ENCODE measurements around the gene NTRK3. TPM values are rescaled to one million over a fixed set of nuclear protein-coding genes. Genes with fewer than 3 reads are reported as not detected.

NTRK3 gene
- total RNA-seq, 1 donor from 2014 or later: not detected

GRCh38 chr15:88299497-88299896 lies 43.0 kb upstream of the NTRK3 start:
- DNase-seq (ENCODE audit: low read depth): no peak
- TF ChIP-seq CTCF (conservative IDR thresholded peaks at IDR 0.05; ENCODE audit: low read depth, low read length): no peak

DNA sequence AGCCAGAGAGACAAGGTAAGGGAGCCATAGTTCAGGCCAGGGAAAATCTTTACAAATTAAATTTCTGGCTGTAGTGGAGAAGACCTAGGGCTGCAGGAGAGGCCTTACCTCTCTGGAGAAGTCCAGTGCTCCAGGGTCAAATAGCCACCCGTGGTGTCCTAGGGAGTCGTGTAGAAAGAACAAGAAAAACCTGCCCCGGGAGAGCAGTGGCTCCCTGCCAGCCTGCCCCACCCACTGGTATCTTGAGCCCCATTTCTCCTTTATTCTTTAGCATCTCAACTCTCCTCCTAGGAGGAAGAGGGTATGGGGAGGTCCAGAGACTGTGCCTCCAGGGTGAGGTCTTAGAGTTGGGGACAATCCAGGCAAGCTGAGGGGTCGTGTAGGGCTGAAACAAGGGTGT lies 32.1 kb upstream of the NTRK3 start:
- TF ChIP-seq CTCF (conservative IDR thresholded peaks at IDR 0.05; ENCODE audit: low read depth, low read length): no peak
- DNase-seq (ENCODE audit: low read depth): no peak

More at GRCh38 chr15:88299497-88299896, 43.0 kb upstream of the NTRK3 start:
- no peak overlapping the region for H3K4me3 ChIP-seq (ENCODE audit: low read depth, low read length)

GRCh38 chr15:88288206-88288605 lies 31.7 kb upstream of the NTRK3 start:
- H3K4me3 ChIP-seq (ENCODE audit: low read depth, low read length): no peak overlapping the region
- no peak for DNase-seq (ENCODE audit: low read depth)
- TF ChIP-seq CTCF (conservative IDR thresholded peaks at IDR 0.05; ENCODE audit: low read depth, low read length): no peak

More for the DNA sequence above, 32.1 kb upstream of the NTRK3 start:
- no peak overlapping the region for H3K4me3 ChIP-seq (ENCODE audit: low read depth, low read length)

GRCh38 chr15:88284318-88284998 lies 27.9 kb upstream of the NTRK3 start:
- no peak overlapping the region for H3K4me3 ChIP-seq (ENCODE audit: low read depth, low read length)
- TF ChIP-seq CTCF (conservative IDR thresholded peaks at IDR 0.05; ENCODE audit: low read depth, low read length): no peak
- no peak for DNase-seq (ENCODE audit: low read depth)

DNA sequence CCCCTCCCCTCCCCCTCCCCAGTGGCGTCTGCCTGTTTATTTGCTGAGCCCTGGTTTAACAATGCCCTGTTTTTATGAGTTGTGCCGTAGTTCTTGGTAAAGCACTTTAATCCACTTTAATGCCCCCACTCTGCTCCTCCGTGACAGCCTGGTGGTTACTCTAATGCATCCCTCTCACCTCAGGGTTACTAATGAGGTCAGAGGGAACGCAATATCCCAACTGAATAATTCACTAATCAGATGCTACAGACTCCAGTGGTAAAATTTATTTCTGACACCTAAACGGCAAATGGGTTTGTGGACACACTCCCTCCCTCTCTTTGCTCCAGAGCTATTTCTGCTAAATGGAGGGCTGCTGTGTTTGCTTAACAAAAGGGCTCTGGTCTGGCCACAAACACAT lies 26.1 kb upstream of the NTRK3 start:
- DNase-seq (ENCODE audit: low read depth): no peak
- no peak for TF ChIP-seq CTCF (conservative IDR thresholded peaks at IDR 0.05; ENCODE audit: low read depth, low read length)
- H3K4me3 ChIP-seq (ENCODE audit: low read depth, low read length): no peak overlapping the region

- TF ChIP-seq CTCF (conservative IDR thresholded peaks at IDR 0.05; ENCODE audit: low read depth, low read length): no peak
- DNase-seq (ENCODE audit: low read depth): no peak
- H3K4me3 ChIP-seq (ENCODE audit: low read depth, low read length): no peak overlapping the region
These were observed 20.4 kb upstream of the NTRK3 start for GRCh38 chr15:88276821-88277410.

GRCh38 chr15:88275804-88276203 lies 19.3 kb upstream of the NTRK3 start:
- H3K4me3 ChIP-seq (ENCODE audit: low read depth, low read length): no peak overlapping the region
- no peak for TF ChIP-seq CTCF (conservative IDR thresholded peaks at IDR 0.05; ENCODE audit: low read depth, low read length)
- no peak for DNase-seq (ENCODE audit: low read depth)

Measured in epithelial cell of proximal tubule (primary cell).